ENCODE data around the gene MTMR3. TPM values are rescaled to one million over a fixed set of nuclear protein-coding genes. Genes with fewer than 3 reads are reported as not detected.

MTMR3 gene
- total and polyA plus RNA-seq, 4 donors = 6.0 to 38.8 (median 17.1) TPM

- Histone ChIP-seq H3K9me3 (ENCODE audit: control insufficient read depth in 4 of 4, low read length in 3 of 4) (no peaks in the 10 kb centered on the region), H3K4me3 (ENCODE audit: low read depth in 1 of 3, low read length in 3 of 3) (no peak overlapping the region), H3K27me3 (ENCODE audit: control insufficient read depth in 4 of 4, insufficient read depth in 4 of 4, low read length in 3 of 4) (no peaks in the 10 kb centered on the region), H3K27ac (ENCODE audit: low read depth in 1 of 2, low read length in 2 of 2) (no peak overlapping the region), H3K9ac (ENCODE audit: low read depth in 1 of 2, low read length in 2 of 2) (no peak overlapping the region), H3K36me3 (ENCODE audit: control insufficient read depth in 4 of 4, insufficient read depth in 3 of 4, low read depth in 1 of 4, low read length in 3 of 4) (no peaks in the 10 kb centered on the region), H3K4me1 (ENCODE audit: control insufficient read depth in 4 of 4, insufficient read depth in 4 of 4, low read length in 3 of 4) (peaks cover 2 to 15% (median 9%) of the 10 kb centered on the region in 4 donors)
- WGBS = 91% methylated on average over 11 of the region's 11 CpGs
- no peak for DNase-seq (ENCODE audit: low spot score)
- TF ChIP-seq EGR1 (IDR thresholded peaks at IDR 0.05; ENCODE audit: low read depth in 2 of 2) (no peak), RAD21 (IDR thresholded peaks at IDR 0.05) (no peak), MAX (IDR thresholded peaks at IDR 0.05) (no peak), JUND (IDR thresholded peaks at IDR 0.05) (no peak), TAF1 (conservative IDR thresholded peaks at IDR 0.05) (no peak), RXRA (IDR thresholded peaks at IDR 0.05) (no peak), FOXA2 (IDR thresholded peaks at IDR 0.05) (no peak), FOXA1 (IDR thresholded peaks at IDR 0.05) (no peak), HNF4G (IDR thresholded peaks at IDR 0.05) (no peak), NR2F2 (IDR thresholded peaks at IDR 0.05) (no peak)
Measured at GRCh38 chr22:30040499-30041260, 157.7 kb downstream of the MTMR3 start.

GRCh38 chr22:30041475-30041874, 158.5 kb downstream of the MTMR3 start:
- no peak for DNase-seq (ENCODE audit: low spot score)
- Histone ChIP-seq H3K9me3 (ENCODE audit: control insufficient read depth in 4 of 4, low read length in 3 of 4) (no peaks in the 10 kb centered on the region), H3K4me1 (ENCODE audit: control insufficient read depth in 4 of 4, insufficient read depth in 4 of 4, low read length in 3 of 4) (peaks cover 2 to 15% (median 9%) of the 10 kb centered on the region in 4 donors), H3K36me3 (ENCODE audit: control insufficient read depth in 4 of 4, insufficient read depth in 3 of 4, low read depth in 1 of 4, low read length in 3 of 4) (no peaks in the 10 kb centered on the region), H3K27me3 (ENCODE audit: control insufficient read depth in 4 of 4, insufficient read depth in 4 of 4, low read length in 3 of 4) (no peaks in the 10 kb centered on the region), H3K4me3 (ENCODE audit: low read depth in 1 of 3, low read length in 3 of 3) (no peak overlapping the region), H3K27ac (ENCODE audit: low read depth in 1 of 2, low read length in 2 of 2) (no peak overlapping the region), H3K9ac (ENCODE audit: low read depth in 1 of 2, low read length in 2 of 2) (no peak overlapping the region)
- 91% methylated on average over 2 of the region's 2 CpGs for WGBS
- TF ChIP-seq JUND (IDR thresholded peaks at IDR 0.05) = no peak
- no peak for TF ChIP-seq HNF4A (conservative IDR thresholded peaks at IDR 0.05)
- TF ChIP-seq EGR1 (IDR thresholded peaks at IDR 0.05; ENCODE audit: low read depth in 2 of 2) = no peak
- no peak for TF ChIP-seq GABPA (IDR thresholded peaks at IDR 0.05 in 1 of 2, conservative IDR thresholded peaks at IDR 0.05 in 1 of 2)
- TF ChIP-seq FOXA1 (IDR thresholded peaks at IDR 0.05) = no peak

- WGBS = 93% methylated on average over 2 of the region's 2 CpGs
- H3K4me3 ChIP-seq (ENCODE audit: low read depth in 1 of 3, low read length in 3 of 3) = no peak overlapping the region
- no peaks in the 10 kb centered on the region for H3K36me3 ChIP-seq (ENCODE audit: control insufficient read depth in 4 of 4, insufficient read depth in 3 of 4, low read depth in 1 of 4, low read length in 3 of 4)
- H3K27ac ChIP-seq (ENCODE audit: low read depth in 1 of 2, low read length in 2 of 2) = no peak overlapping the region
- TF ChIP-seq HNF4G (IDR thresholded peaks at IDR 0.05) (no peak), FOXA2 (IDR thresholded peaks at IDR 0.05) (no peak), MAX (IDR thresholded peaks at IDR 0.05) (no peak), SP1 (IDR thresholded peaks at IDR 0.05) (no peak)
- no peak for DNase-seq (ENCODE audit: low spot score)
- no peaks in the 10 kb centered on the region for H3K9me3 ChIP-seq (ENCODE audit: control insufficient read depth in 4 of 4, low read length in 3 of 4)
- no peaks in the 10 kb centered on the region for H3K27me3 ChIP-seq (ENCODE audit: control insufficient read depth in 4 of 4, insufficient read depth in 4 of 4, low read length in 3 of 4)
- H3K4me1 ChIP-seq (ENCODE audit: control insufficient read depth in 4 of 4, insufficient read depth in 4 of 4, low read length in 3 of 4) = peaks cover 2 to 15% (median 9%) of the 10 kb centered on the region in 4 donors
- no peak overlapping the region for H3K9ac ChIP-seq (ENCODE audit: low read depth in 1 of 2, low read length in 2 of 2)
Measured at GRCh38 chr22:30041881-30042280, 158.9 kb downstream of the MTMR3 start.

- peaks cover 2 to 14% (median 9%) of the 10 kb centered on the region in 4 donors for H3K4me1 ChIP-seq (ENCODE audit: control insufficient read depth in 4 of 4, insufficient read depth in 4 of 4, low read length in 3 of 4)
- 77% methylated on average over 4 of the region's 4 CpGs for whole genome bisulfite sequencing
- no peaks in the 10 kb centered on the region for H3K27me3 ChIP-seq (ENCODE audit: control insufficient read depth in 4 of 4, insufficient read depth in 4 of 4, low read length in 3 of 4)
- no peak overlapping the region for H3K27ac ChIP-seq (ENCODE audit: low read depth in 1 of 2, low read length in 2 of 2)
- H3K36me3 ChIP-seq (ENCODE audit: control insufficient read depth in 4 of 4, insufficient read depth in 3 of 4, low read depth in 1 of 4, low read length in 3 of 4) = no peaks in the 10 kb centered on the region
- H3K9me3 ChIP-seq (ENCODE audit: control insufficient read depth in 4 of 4, low read length in 3 of 4) = no peaks in the 10 kb centered on the region
- TF ChIP-seq NR2F2 (IDR thresholded peaks at IDR 0.05) (no peak), EGR1 (IDR thresholded peaks at IDR 0.05; ENCODE audit: low read depth in 2 of 2) (no peak), RAD21 (IDR thresholded peaks at IDR 0.05) (no peak), HNF4A (conservative IDR thresholded peaks at IDR 0.05) (no peak), CTCF (IDR thresholded peaks at IDR 0.05; ENCODE audit: low read depth, low read length, missing input control) (no peak), ZBTB33 (IDR thresholded peaks at IDR 0.05) (no peak), FOXA1 (IDR thresholded peaks at IDR 0.05) (no peak), GABPA (IDR thresholded peaks at IDR 0.05 in 1 of 2, conservative IDR thresholded peaks at IDR 0.05 in 1 of 2) (no peak), ATF3 (IDR thresholded peaks at IDR 0.05) (no peak), HNF4G (IDR thresholded peaks at IDR 0.05) (no peak), MAX (IDR thresholded peaks at IDR 0.05) (no peak), RXRA (IDR thresholded peaks at IDR 0.05) (no peak), TAF1 (conservative IDR thresholded peaks at IDR 0.05) (no peak)
- H3K9ac ChIP-seq (ENCODE audit: low read depth in 1 of 2, low read length in 2 of 2) = no peak overlapping the region
- H3K4me3 ChIP-seq (ENCODE audit: low read depth in 1 of 3, low read length in 3 of 3) = no peak overlapping the region
- no peak for DNase-seq (ENCODE audit: low spot score)
Measured at GRCh38 chr22:30043161-30043560, 160.2 kb downstream of the MTMR3 start.
